Measurements from ENCODE around the gene ACP4.

ACP4 gene

DNA sequence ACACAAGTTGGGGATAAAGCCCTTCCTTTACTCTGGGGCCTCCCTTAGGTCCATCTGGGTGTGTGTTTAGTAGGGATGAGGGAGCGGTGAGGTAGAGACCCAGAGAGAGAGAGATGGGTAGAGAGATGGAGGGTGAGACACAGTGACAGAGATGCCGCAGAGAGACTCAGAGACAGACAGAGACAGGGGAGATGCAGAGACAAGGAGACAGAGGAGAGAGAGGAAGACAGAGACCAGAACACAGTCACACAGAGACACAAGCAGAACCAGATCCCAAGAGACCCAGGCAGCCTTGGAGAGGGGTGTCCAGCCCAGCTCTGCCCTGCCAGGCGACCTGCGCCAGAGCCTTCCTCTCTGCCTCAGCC is 31.0 kb downstream of the ACP4 start:
- Histone ChIP-seq H3K27ac (ENCODE audit: low read depth, low read length, poor library complexity, severe bottlenecking) (no peak overlapping the region), H3K27me3 (ENCODE audit: insufficient read depth, low read length) (peaks cover 5% of the 10 kb centered on the region; the same call in 1 of the 2 replicates), H3K36me3 (ENCODE audit: insufficient read depth, low read length) (no peaks in the 10 kb centered on the region), H3K4me3 (ENCODE audit: low read depth, low read length, poor library complexity, severe bottlenecking) (no peak overlapping the region), H2AFZ (ENCODE audit: low read length) (no peak overlapping the region), H3F3A (ENCODE audit: insufficient read depth, low read length) (no peaks in the 10 kb centered on the region), H3K4me2 (ENCODE audit: low read length) (no peak overlapping the region), H3K9ac (ENCODE audit: low read length) (no peak overlapping the region), H3K9me2 (ENCODE audit: low read depth, low read length) (no peaks in the 10 kb centered on the region), H3K4me1 (ENCODE audit: insufficient read depth, low read length, severe bottlenecking) (peaks cover 12% of the 10 kb centered on the region), H3K9me3 (ENCODE audit: low read length) (no peaks in the 10 kb centered on the region), H4K20me1 (ENCODE audit: insufficient read depth, low read length) (no peaks in the 10 kb centered on the region), H3K79me2 (ENCODE audit: insufficient read depth, low read length) (no peaks in the 10 kb centered on the region)
- no peak for TF ChIP-seq EZH2 (IDR thresholded peaks at IDR 0.05; ENCODE audit: borderline replicate concordance, low read length)
- TF ChIP-seq, protein P1, sequence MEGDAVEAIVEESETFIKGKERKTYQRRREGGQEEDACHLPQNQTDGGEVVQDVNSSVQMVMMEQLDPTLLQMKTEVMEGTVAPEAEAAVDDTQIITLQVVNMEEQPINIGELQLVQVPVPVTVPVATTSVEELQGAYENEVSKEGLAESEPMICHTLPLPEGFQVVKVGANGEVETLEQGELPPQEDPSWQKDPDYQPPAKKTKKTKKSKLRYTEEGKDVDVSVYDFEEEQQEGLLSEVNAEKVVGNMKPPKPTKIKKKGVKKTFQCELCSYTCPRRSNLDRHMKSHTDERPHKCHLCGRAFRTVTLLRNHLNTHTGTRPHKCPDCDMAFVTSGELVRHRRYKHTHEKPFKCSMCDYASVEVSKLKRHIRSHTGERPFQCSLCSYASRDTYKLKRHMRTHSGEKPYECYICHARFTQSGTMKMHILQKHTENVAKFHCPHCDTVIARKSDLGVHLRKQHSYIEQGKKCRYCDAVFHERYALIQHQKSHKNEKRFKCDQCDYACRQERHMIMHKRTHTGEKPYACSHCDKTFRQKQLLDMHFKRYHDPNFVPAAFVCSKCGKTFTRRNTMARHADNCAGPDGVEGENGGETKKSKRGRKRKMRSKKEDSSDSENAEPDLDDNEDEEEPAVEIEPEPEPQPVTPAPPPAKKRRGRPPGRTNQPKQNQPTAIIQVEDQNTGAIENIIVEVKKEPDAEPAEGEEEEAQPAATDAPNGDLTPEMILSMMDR (IDR thresholded peaks at IDR 0.05; ENCODE audit: low read length), result no peak

DNA sequence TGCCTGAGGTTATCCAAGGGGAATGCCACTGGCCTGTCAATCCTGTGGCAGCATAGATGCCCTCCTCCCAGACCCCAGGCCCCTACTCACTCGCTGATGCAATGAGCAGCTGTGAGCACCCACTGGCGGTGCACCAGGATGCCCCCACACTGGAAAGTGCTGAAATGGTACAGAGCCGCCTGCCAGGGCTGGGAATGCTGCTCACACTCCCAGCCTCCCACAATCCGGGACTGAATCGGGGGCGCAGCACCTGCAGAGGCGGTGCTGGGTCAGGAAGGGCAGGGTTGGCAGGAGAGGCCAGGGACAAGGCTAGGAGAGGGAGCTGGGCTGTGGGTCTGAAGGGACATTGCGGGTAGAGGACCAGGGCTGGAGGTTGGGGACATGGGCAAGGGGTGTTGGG is 31.4 kb downstream of the ACP4 start:
- Histone ChIP-seq H3K36me3 (ENCODE audit: insufficient read depth, low read length) (no peaks in the 10 kb centered on the region), H3K9me3 (ENCODE audit: low read length) (no peaks in the 10 kb centered on the region), H4K20me1 (ENCODE audit: insufficient read depth, low read length) (no peaks in the 10 kb centered on the region), H3K4me3 (ENCODE audit: low read depth, low read length, poor library complexity, severe bottlenecking) (no peak overlapping the region), H3K79me2 (ENCODE audit: insufficient read depth, low read length) (no peaks in the 10 kb centered on the region), H3K4me1 (ENCODE audit: insufficient read depth, low read length, severe bottlenecking) (peaks cover 12% of the 10 kb centered on the region), H3F3A (ENCODE audit: insufficient read depth, low read length) (no peaks in the 10 kb centered on the region), H3K9me2 (ENCODE audit: low read depth, low read length) (no peaks in the 10 kb centered on the region), H3K27me3 (ENCODE audit: insufficient read depth, low read length) (peaks cover 5% of the 10 kb centered on the region; the same call in 1 of the 2 replicates), H3K27ac (ENCODE audit: low read depth, low read length, poor library complexity, severe bottlenecking) (no peak overlapping the region), H2AFZ (ENCODE audit: low read length) (no peak overlapping the region), H3K4me2 (ENCODE audit: low read length) (no peak overlapping the region), H3K9ac (ENCODE audit: low read length) (no peak overlapping the region)
- TF ChIP-seq EZH2 (IDR thresholded peaks at IDR 0.05; ENCODE audit: borderline replicate concordance, low read length), result no peak

DNA sequence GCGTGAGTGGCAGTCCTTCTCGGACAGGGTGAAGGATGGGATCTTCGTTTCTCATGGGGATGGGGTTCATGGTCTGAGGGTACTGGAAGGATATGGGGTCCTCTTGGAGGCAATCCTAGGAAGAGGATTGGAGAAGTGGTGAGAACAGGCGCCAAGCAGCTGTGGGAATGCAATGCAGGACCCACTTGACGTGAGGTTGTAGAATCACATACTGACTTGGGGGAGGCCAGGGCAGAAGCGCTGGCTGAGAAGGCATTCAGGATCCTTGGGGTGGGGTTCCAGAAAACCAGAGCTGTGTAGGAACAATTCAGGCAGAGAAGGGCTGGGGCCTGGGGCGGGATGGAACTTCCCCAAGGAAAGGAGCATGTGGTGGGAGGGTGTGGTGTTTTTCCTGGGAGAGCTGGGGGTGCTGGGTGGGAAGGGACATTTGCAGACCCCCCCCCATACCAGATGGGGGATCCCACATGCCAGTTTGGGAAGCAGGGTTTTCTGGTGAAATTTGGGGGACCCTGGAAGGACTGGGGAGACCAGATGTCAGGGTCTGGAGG is 32.5 kb downstream of the ACP4 start:
- Histone ChIP-seq H3F3A (ENCODE audit: insufficient read depth, low read length) (no peaks in the 10 kb centered on the region), H3K4me1 (ENCODE audit: insufficient read depth, low read length, severe bottlenecking) (peaks cover 12% of the 10 kb centered on the region), H3K27ac (ENCODE audit: low read depth, low read length, poor library complexity, severe bottlenecking) (no peak overlapping the region), H3K9ac (ENCODE audit: low read length) (no peak overlapping the region), H4K20me1 (ENCODE audit: insufficient read depth, low read length) (no peaks in the 10 kb centered on the region), H3K9me2 (ENCODE audit: low read depth, low read length) (no peaks in the 10 kb centered on the region), H3K9me3 (ENCODE audit: low read length) (no peaks in the 10 kb centered on the region), H3K4me2 (ENCODE audit: low read length) (no peak overlapping the region), H2AFZ (ENCODE audit: low read length) (no peak overlapping the region), H3K27me3 (ENCODE audit: insufficient read depth, low read length) (peaks cover 5% of the 10 kb centered on the region; the same call in 1 of the 2 replicates), H3K36me3 (ENCODE audit: insufficient read depth, low read length) (no peaks in the 10 kb centered on the region), H3K4me3 (ENCODE audit: low read depth, low read length, poor library complexity, severe bottlenecking) (no peak overlapping the region), H3K79me2 (ENCODE audit: insufficient read depth, low read length) (no peaks in the 10 kb centered on the region)
- TF ChIP-seq, protein P1 (IDR thresholded peaks at IDR 0.05; ENCODE audit: low read length), result no peak
- TF ChIP-seq EZH2 (IDR thresholded peaks at IDR 0.05; ENCODE audit: borderline replicate concordance, low read length), result no peak

DNA sequence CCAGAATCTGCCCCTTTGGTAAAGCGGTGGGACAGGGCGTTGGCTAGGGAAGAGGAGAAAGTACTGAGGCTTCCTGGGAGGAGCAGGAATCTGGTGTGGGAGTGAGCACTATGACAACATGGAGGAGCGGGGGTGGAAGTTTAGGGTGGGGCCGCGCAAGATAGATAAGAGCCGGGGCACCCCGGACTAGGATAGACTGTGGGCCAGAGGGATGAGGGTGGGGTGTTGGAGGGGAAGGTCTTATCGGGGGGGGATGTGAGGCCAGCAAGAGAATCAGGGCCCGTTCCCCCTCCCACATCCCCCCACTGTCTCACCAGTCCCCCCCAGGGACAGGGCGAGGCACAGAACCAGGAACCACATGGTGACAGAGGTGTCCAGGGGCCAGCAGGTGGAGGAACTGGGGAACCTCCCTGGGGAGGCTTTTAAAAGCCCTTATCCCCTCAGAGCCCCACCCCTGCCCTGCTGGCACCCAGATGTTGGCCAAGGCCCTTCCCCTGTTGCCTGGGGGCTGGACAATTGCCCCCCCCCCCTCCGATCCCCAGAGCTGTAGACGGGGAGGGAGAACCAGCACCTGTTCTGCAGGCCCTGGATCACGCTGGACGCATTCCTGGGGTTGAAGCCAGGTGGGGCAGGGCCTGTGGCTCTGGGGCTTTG is 33.3 kb downstream of the ACP4 start, which contains the start of gene KLK1:
KLK1 (minus strand) TSS at position 399 of the 654 bp plus-strand sequence; CDS start at position 360, 39 bp downstream.
- Histone ChIP-seq H3K79me2 (ENCODE audit: insufficient read depth, low read length) (no peaks in the 10 kb centered on the region), H3K9ac (ENCODE audit: low read length) (no peak within 1 kb of the TSS), H3K4me1 (ENCODE audit: insufficient read depth, low read length, severe bottlenecking) (peaks cover 12% of the 10 kb centered on the region), H3K9me2 (ENCODE audit: low read depth, low read length) (no peaks in the 10 kb centered on the region), H3K27ac (ENCODE audit: low read depth, low read length, poor library complexity, severe bottlenecking) (no peak within 1 kb of the TSS), H3K36me3 (ENCODE audit: insufficient read depth, low read length) (no peaks in the 10 kb centered on the region), H3K4me2 (ENCODE audit: low read length) (no peak within 1 kb of the TSS), H3K9me3 (ENCODE audit: low read length) (no peaks in the 10 kb centered on the region), H4K20me1 (ENCODE audit: insufficient read depth, low read length) (no peaks in the 10 kb centered on the region), H3K27me3 (ENCODE audit: insufficient read depth, low read length) (peaks cover 4% of the 10 kb centered on the region; the same call in 1 of the 2 replicates), H2AFZ (ENCODE audit: low read length) (no peak within 1 kb of the TSS), H3F3A (ENCODE audit: insufficient read depth, low read length) (no peaks in the 10 kb centered on the region), H3K4me3 (ENCODE audit: low read depth, low read length, poor library complexity, severe bottlenecking) (no peak within 1 kb of the TSS)
- TF ChIP-seq, protein P1 (IDR thresholded peaks at IDR 0.05; ENCODE audit: low read length), result no peak
- TF ChIP-seq EZH2 (IDR thresholded peaks at IDR 0.05; ENCODE audit: borderline replicate concordance, low read length), result no peak

Measured in OCI-LY1 (cell line).